IMR-90 (cell line): ENCODE measurements around the gene MADD. TPM values are rescaled to one million over a fixed set of nuclear protein-coding genes. Genes with fewer than 3 reads are reported as not detected.

Source experiments
- RAD21 ChIP-seq: IDR thresholded peaks from 2 replicates; pipeline ENCODE4 v1.6.1; 2012; ENCODE audit warnings: low read length, improper control_type of control experiment
- RCOR1 ChIP-seq: IDR thresholded peaks from 2 replicates; pipeline ENCODE4 v1.6.1; 2012; ENCODE audit warnings: mild to moderate bottlenecking, low read length, improper control_type of control experiment; ENCODE audit not compliant: insufficient replicate concordance
- USF2 ChIP-seq: fragments of 150-350 bp; IDR thresholded peaks from 2 replicates; pipeline ENCODE4 v1.6.1; 2017; ENCODE audit warnings: mild to moderate bottlenecking, antibody characterized with exemption, low read length, low read depth
- polyA plus RNA-seq, 3 experiments: library from polyadenylated mRNA; depleted of rRNA; stranded (reverse); fragments of >200 nt; gene quantifications; 2 replicates each; pipeline ENCODE4 v1.2.3, GENCODE V29; 2012; ENCODE audit warnings: low replicate concordance in 1 of 3
- total RNA-seq: library from RNA; depleted of rRNA; stranded (reverse); fragments of >200 nt; gene quantifications from 2 replicates; pipeline ENCODE4 v1.2.3, GENCODE V29; 2012

Gene MADD
- total and polyA plus RNA-seq, 2 of the 4 experiments (the other 2 are of a cell fraction) = 13.3 to 16.4 TPM

GRCh38 chr11:47329987-47330931 is 60.3 kb downstream of the MADD start (continued):
- TF ChIP-seq USF2 = no peak
- TF ChIP-seq RAD21 = no peak
- TF ChIP-seq RCOR1 = no peak
